Measurements from ENCODE around the gene AGTRAP. TPM values are rescaled to one million over a fixed set of nuclear protein-coding genes. Genes with fewer than 3 reads are reported as not detected.

AGTRAP gene
- total and polyA plus RNA-seq, 2 of the 4 experiments (the other 2 are of a cell fraction), result 21.5 to 57.7 TPM

DNA sequence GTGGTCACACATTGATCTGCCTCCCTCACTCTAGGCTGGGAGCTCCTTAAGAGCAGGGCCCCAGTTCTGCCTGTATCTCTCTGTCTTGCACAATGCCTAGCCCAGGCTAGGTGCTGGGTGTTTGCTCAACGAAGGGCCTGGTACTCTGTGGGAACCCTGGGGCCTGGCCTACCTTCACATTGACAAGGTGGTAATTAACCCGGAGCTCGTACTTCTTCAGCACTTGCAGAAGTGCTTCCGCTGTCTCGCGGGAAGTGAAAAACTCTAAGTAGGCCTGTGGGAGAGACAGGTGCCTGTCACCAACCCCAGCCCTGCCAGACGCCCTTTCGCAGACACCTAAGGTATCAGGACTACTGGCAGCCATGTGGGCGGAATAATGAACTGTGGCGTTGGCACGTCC, 56.2 kb downstream of the AGTRAP start:
- Histone ChIP-seq H3K4me1 (ENCODE audit: control insufficient read depth, insufficient read depth, low read length) (peaks cover 39% of the 10 kb centered on the region), H3K27me3 (ENCODE audit: control insufficient read depth, insufficient read depth, low read length) (no peaks in the 10 kb centered on the region), H3K27ac (ENCODE audit: insufficient read depth, low read length) (peak overlapping the region; percentile 68; the same call in 1 of the 2 replicates), H3K4ac (ENCODE audit: low read depth, low read length) (peak overlapping the region; percentile 89; the same call in 1 of the 2 replicates), H4K8ac (ENCODE audit: low read depth in 2 of 2, low read length in 2 of 2) (peak overlapping the region in 1 of 2 experiments; percentile 6; a peak in 1 of 4 replicates), H2BK15ac (ENCODE audit: low read depth, low read length) (peak overlapping the region; percentile 71; the same call in 1 of the 3 replicates), H4K91ac (ENCODE audit: insufficient read depth, low read depth, low read length) (no peak overlapping the region), H2AK9ac (replicated peaks; ENCODE audit: low read depth, low read length, poor library complexity) (peak overlapping the region; percentile 15), H3K4me2 (ENCODE audit: low read depth, low read length) (no peak overlapping the region), H2BK120ac (ENCODE audit: low read depth, low read length) (peak overlapping the region; percentile 84; the same call in 1 of the 2 replicates), H3K9ac (ENCODE audit: low read depth, low read length) (no peak overlapping the region), H2BK20ac (ENCODE audit: low read depth, low read length) (no peak overlapping the region), H3K14ac (replicated peaks; ENCODE audit: low read depth, low read length) (no peak overlapping the region), H4K20me1 (ENCODE audit: insufficient read depth, low read length) (no peaks in the 10 kb centered on the region), H3K9me3 (ENCODE audit: control insufficient read depth, insufficient read depth, low read length) (no peaks in the 10 kb centered on the region), H3K18ac (ENCODE audit: low read depth, low read length) (no peak overlapping the region), H3K9me1 (ENCODE audit: insufficient read depth, low read length) (peaks cover 36% of the 10 kb centered on the region), H2AFZ (replicated peaks; ENCODE audit: low read length, poor library complexity) (no peak overlapping the region), H3K79me1 (ENCODE audit: low read depth in 1 of 2, low read length in 2 of 2) (peaks cover 0 to 17% of the 10 kb centered on the region in 2 experiments; a peak in 2 of 4 replicates), H3K23ac (ENCODE audit: low read depth, low read length) (no peak overlapping the region), H3K56ac (ENCODE audit: extremely low read depth, insufficient read depth, low read length) (no peak overlapping the region), H3K36me3 (ENCODE audit: control insufficient read depth, insufficient read depth, low read length) (peaks cover 48% of the 10 kb centered on the region), H2BK5ac (ENCODE audit: low read depth, low read length, poor library complexity, severe bottlenecking) (no peak overlapping the region), H3K4me3 (ENCODE audit: insufficient read depth, low read depth, low read length) (no peak overlapping the region), H2AK5ac (ENCODE audit: low read depth, low read length) (peak overlapping the region; percentile 93), H4K5ac (ENCODE audit: low read depth, low read length) (no peak overlapping the region; the same call in 1 of the 2 replicates)
- ChIA-PET CTCF (no interaction called here), POLR2A (ENCODE audit: unreplicated experiment) (no interaction called here)
- intact Hi-C loops (cut with micrococcal nuclease), result no loop called here
- whole genome bisulfite sequencing, 2 experiments (ENCODE audit: extremely low coverage in 2 of 2, insufficient read length in 1 of 2), result 92% methylated on average over 6 of the region's 11 CpGs; no CpG with 5 or more reads in 1 of the 2 experiments
- BruUV-seq (replicated peaks), result no TSS peak
- ATAC-seq (ENCODE audit: low read depth) (no peak), DNase-seq (no peak)
- TF ChIP-seq, protein P1, sequence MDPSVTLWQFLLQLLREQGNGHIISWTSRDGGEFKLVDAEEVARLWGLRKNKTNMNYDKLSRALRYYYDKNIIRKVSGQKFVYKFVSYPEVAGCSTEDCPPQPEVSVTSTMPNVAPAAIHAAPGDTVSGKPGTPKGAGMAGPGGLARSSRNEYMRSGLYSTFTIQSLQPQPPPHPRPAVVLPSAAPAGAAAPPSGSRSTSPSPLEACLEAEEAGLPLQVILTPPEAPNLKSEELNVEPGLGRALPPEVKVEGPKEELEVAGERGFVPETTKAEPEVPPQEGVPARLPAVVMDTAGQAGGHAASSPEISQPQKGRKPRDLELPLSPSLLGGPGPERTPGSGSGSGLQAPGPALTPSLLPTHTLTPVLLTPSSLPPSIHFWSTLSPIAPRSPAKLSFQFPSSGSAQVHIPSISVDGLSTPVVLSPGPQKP (IDR thresholded peaks at IDR 0.05; ENCODE audit: borderline replicate concordance, low read depth, low read length), result no peak
- TF ChIP-seq CHD1 (IDR thresholded peaks at IDR 0.05; ENCODE audit: low read depth, low read length), result no peak
- TF ChIP-seq RAD21 (IDR thresholded peaks at IDR 0.05; ENCODE audit: low read length), result no peak
- TF ChIP-seq RFX5 (IDR thresholded peaks at IDR 0.05; ENCODE audit: low read depth, low read length), result no peak
- TF ChIP-seq MAFK (IDR thresholded peaks at IDR 0.05; ENCODE audit: low read depth, low read length), result no peak
- in situ Hi-C loops (cut with MboI; ENCODE audit: low sequenced_read_pairs), result no loop called here
- dilution Hi-C loops (cut with HindIII; ENCODE audit: low sequenced_read_pairs, unreplicated experiment), result no loop called here

Data from IMR-90 (cell line).